GM18861 (cell line): ENCODE data around the gene MRM2.

Experiments
- ATAC-seq: cut with Tn5 transposase; IDR thresholded peaks from one replicate; pipeline ENCODE4 v1.9.1; 2021; ENCODE audit not compliant: unreplicated experiment

Gene MRM2

GRCh38 chr7:2208712-2209111 is 33.3 kb downstream of the MRM2 start:
- ATAC-seq: no peak

DNA sequence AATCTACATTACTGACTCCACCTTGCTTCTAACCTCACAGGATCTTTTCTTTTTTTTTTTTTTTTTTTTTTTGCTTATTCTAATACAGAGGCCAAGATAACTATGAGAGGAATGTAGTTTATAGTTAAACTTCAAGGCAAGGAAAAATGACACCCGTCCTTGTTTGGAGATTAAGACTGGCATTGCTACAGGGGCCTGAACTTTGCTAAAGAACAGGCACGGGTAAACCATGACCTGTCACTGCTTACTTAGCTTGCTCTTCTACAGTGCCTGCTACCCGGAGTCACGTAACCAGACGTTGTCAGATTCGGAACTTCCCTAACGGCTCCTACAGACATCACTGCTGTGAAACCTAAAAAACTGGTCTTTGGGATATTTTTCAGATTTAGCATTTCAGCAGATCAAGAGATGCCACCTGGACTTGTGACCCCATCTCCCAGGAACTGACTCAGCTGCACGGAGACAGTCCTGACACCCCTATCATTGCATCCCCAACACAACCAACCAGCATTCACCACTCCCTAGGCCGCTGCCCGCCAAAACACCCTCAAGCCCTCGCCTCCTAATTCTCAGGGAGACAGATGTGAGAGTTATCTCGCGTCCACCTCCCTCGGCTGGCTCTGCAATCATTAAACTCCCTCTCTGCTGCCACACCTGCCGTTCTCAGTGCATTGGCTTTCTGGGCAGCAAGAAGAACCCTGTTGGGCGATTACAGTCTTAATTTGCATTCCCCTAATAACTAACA is 36.8 kb downstream of the MRM2 start:
- ATAC-seq: no peak

GRCh38 chr7:2204446-2204845 is 37.6 kb downstream of the MRM2 start:
- ATAC-seq: no peak

GRCh38 chr7:2203766-2204300 is 38.2 kb downstream of the MRM2 start:
- no peak for ATAC-seq

- no peak for ATAC-seq
Observed at GRCh38 chr7:2202901-2203765, 38.9 kb downstream of the MRM2 start.

DNA sequence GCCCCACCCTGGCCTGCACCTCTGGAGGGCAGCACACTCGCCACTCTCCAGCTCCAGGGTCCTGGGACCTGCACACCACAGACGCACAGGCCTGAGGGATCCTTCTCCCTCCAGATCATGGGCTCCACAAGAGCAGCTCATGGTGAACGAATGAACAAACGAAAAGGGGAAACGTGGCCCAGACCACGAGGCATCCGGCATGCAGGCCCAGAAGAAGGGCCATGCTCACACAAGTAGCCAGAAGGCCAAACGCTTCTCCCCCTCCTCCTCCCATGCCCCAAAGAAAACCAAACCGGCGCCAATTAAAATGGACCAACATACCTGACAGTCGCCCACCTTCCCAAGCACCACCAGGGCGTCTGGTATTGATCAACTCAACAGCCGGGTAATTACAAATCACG is 39.6 kb downstream of the MRM2 start:
- ATAC-seq: no peak

DNA sequence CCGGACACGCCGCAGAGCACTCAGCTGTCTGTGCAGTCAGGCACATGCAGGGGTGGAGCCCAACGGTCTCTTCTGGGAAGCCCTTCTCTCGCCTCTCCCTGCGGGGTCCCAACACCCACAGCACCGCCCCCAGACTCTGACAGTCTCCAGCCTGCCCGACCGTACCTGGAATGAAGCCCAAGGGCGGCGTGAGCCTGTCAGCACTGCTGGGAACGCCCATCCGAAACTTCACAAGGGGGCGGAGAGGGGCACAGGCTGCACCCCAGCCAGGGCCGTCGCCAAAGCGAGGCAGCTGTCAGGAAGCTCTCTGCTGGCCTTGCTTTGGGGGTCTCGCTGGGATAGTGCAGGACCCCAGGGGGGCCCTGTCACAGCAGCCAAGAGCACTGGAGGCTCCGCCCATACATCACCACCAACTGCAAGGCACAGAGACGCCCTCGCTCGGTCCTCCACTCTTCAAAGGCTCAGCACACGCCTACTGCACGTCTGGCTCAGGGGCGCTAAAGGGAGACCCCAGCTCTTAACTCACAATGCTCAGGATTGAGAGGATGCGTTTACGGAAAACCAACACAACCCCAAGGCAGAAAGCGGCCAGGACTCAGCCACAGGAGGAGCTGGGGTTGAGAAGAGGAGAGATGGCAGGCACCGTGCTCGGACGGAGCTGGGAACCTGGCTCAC is 40.2 kb downstream of the MRM2 start:
- ATAC-seq: no peak

DNA sequence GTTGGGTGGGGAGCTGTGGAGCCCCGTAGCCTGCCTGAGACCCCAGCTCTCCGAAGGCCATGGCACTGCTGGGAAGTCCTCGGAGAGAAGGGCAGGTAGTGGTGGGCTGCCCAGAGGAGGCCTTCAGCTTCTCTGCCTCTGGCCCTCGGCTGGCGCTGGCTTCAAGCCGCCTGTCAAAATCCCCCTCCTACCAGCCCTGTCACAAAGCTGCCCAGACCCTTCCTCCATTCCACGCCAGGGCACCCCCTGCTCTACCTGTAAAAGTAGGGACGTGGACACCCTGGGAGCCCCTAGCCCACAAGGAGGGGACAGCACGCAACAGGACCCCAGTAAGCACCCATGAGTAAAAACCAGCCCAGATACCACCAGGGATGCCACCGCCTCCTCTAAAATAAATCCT is 40.9 kb downstream of the MRM2 start:
- no peak for ATAC-seq

DNA sequence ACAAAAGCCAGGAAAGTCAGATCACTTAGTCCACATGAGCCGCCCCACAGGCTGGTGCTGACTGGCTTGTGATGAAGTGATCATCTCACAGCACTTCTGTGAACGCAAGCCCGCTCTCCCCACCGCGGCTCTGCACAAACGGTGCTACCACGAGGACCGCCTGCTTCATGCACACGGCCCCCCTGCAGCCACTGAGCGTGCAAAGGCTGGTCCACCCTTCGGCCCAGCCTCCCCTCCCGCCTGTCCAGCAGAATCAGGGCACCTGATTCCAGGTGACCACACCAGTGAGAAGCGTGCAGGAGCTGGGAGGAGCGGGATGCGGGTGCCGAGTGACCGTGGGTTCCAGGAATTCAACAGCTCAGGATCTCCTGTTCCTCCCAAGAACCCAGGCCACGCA is 41.4 kb downstream of the MRM2 start:
- no peak for ATAC-seq

DNA sequence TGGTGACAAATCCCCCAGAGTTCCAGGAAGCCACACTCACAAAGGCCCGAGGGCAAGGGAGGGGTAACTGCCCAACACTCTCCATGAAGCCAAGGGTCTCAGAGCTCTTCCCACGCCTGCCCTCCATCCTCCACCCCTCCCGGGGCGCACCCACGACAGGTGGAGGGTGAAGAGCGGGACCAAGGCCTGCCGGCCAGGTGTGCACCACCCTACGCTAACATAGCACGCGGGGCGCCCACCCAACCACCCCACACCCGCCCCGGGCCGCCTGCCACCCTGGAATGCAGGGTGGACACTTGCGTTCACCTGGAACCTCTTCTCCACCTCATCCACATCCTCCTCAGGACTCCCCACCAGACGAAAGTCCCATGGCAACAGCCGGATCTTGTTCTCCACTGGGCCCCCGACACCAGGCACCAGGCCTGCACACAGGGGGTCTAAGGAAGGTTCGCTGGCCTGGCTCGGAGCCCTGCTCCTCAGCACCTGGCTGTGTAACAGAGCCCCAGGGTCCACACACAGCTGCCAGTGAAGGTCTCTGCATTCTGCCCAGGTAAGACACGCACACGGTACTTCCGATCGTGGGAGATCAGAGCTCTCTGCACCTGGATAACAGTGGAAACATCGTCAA is 41.9 kb downstream of the MRM2 start:
- no peak for ATAC-seq

- ATAC-seq: no peak
Observed at GRCh38 chr7:2199528-2199927, 42.5 kb downstream of the MRM2 start.

GRCh38 chr7:2198760-2199159 is 43.2 kb downstream of the MRM2 start:
- ATAC-seq: no peak

- no peak for ATAC-seq
Observed at GRCh38 chr7:2198206-2198605, 43.8 kb downstream of the MRM2 start.

GRCh38 chr7:2197436-2198155 is 44.4 kb downstream of the MRM2 start:
- no peak for ATAC-seq

- no peak for ATAC-seq
Observed at GRCh38 chr7:2196381-2197378, 45.3 kb downstream of the MRM2 start.

GRCh38 chr7:2195400-2196246 is 46.4 kb downstream of the MRM2 start:
- ATAC-seq: no peak

- ATAC-seq: no peak
Observed at GRCh38 chr7:2193575-2194305, 48.3 kb downstream of the MRM2 start.
